ENCODE measurements around the gene AREL1.

GRCh38 chr14:74669256-74669655 lies 43.6 kb downstream of the AREL1 start:
- TF ChIP-seq POLR2AphosphoS5 (IDR thresholded peaks at IDR 0.05; ENCODE audit: low read depth, low read length) (no peak), POLR2A (IDR thresholded peaks at IDR 0.05; ENCODE audit: low read depth, low read length) (no peak), TAF1 (IDR thresholded peaks at IDR 0.05; ENCODE audit: borderline replicate concordance, low read depth, low read length) (no peak)
